H1 (cell line): ENCODE results near the gene F10. TPM values are rescaled to one million over a fixed set of nuclear protein-coding genes. Genes with fewer than 3 reads are reported as not detected.

Experiments
- CTCF ChIA-PET: fragments of 300-600 bp; sonication (Branson Sonifier 250); formaldehyde crosslinking; loops from one replicate; lab custom pipeline; 2021; ENCODE audit not compliant: partially characterized antibody; lab: Charles Lee
- POLR2A ChIA-PET: fragments of 300-600 bp; sonication (Branson Sonifier 250); formaldehyde crosslinking; loops from one replicate; lab custom pipeline; 2021; ENCODE audit warnings: inconsistent platforms; ENCODE audit not compliant: partially characterized antibody; lab: Charles Lee
- DNase-seq, 2 experiments: peaks; one replicate each; pipeline versions ENCODE4 v3.0.0 to v3.0.0-alpha.2; 2010 to 2022; ENCODE audit warnings: low spot score in 2 of 2, low read depth in 1 of 2, mixed read lengths in 1 of 2
- FAIRE-seq: peaks from 2 replicates; lab custom pipeline; 2011; peaks lifted over from hg19 to GRCh38; lab: Jason Lieb, UNC
- H2AFZ ChIP-seq: 2 replicates; pipeline ENCODE4 v1.8.1; 2012; ENCODE audit warnings: low read length, inconsistent platforms
- H2AK5ac ChIP-seq: 2 replicates; pipeline ENCODE4 v1.6.1; 2013; ENCODE audit warnings: low read depth, low read length
- H2BK120ac ChIP-seq: replicated peaks from 2 replicates; pipeline ENCODE3; 2013; ENCODE audit warnings: low read depth, low read length, inconsistent platforms
- H2BK12ac ChIP-seq: 2 replicates; pipeline ENCODE4 v1.6.1; 2013; ENCODE audit warnings: low read depth, low read length
- H2BK15ac ChIP-seq: 2 replicates; pipeline ENCODE4 v1.6.1; 2013; ENCODE audit warnings: low read length
- H2BK20ac ChIP-seq: 2 replicates; pipeline ENCODE4 v1.6.1; 2013; ENCODE audit warnings: low read length
- H2BK5ac ChIP-seq: 2 replicates; pipeline ENCODE4 v1.6.1; 2013; ENCODE audit warnings: low read depth, low read length
- H3K14ac ChIP-seq: 2 replicates; pipeline ENCODE4 v1.6.1; 2013; ENCODE audit warnings: inconsistent platforms; ENCODE audit not compliant: insufficient read length
- H3K18ac ChIP-seq: 2 replicates; pipeline ENCODE4 v1.6.1; 2013; ENCODE audit warnings: low read length; ENCODE audit errors: extremely low read depth
- H3K23ac ChIP-seq: 2 replicates; pipeline ENCODE4 v1.6.1; 2013; ENCODE audit warnings: inconsistent platforms; ENCODE audit not compliant: insufficient read length
- H3K23me2 ChIP-seq: 2 replicates; pipeline ENCODE4 v1.6.1; 2013; ENCODE audit warnings: low read depth, low read length
- H3K27ac ChIP-seq: 2 replicates; pipeline ENCODE4 v1.6.1; 2011; ENCODE audit warnings: low read depth, low read length, inconsistent platforms
- H3K27me3 ChIP-seq, 4 experiments: replicated peaks in 1 of 4; 1 replicate in 1 of 4; 2 replicates in 3 of 4; pipeline versions ENCODE4 v1.6.1 to v1.8.1; 2011 to 2013; ENCODE audit warnings: low read length in 3 of 4, mild to moderate bottlenecking in 3 of 4, inconsistent platforms in 2 of 4, mixed read lengths in 2 of 4, moderate library complexity in 1 of 4; ENCODE audit not compliant: control insufficient read depth in 3 of 4, insufficient read depth in 3 of 4; ENCODE audit errors: extremely low read depth in 1 of 4
- H3K36me3 ChIP-seq, 4 experiments: 2 replicates each; pipeline versions ENCODE4 v1.6.1 to v1.8.1; 2011 to 2013; ENCODE audit warnings: mild to moderate bottlenecking in 4 of 4, low read length in 3 of 4, moderate library complexity in 2 of 4, control low read depth in 1 of 4, inconsistent platforms in 1 of 4; ENCODE audit not compliant: insufficient read depth in 4 of 4, control insufficient read depth in 2 of 4
- H3K4ac ChIP-seq: replicated peaks from 2 replicates; pipeline ENCODE3; 2013; ENCODE audit warnings: low read length, low read depth, mixed read lengths, inconsistent platforms; ENCODE audit not compliant: insufficient read length
- H3K4me1 ChIP-seq, 4 experiments: replicated peaks in 1 of 4; 1 replicate in 1 of 4; 2 replicates in 3 of 4; pipeline versions ENCODE4 v1.6.1 to v1.8.1; 2011 to 2013; ENCODE audit warnings: low read length in 3 of 4, inconsistent platforms in 2 of 4, mixed read lengths in 1 of 4; ENCODE audit not compliant: insufficient read depth in 4 of 4, control insufficient read depth in 3 of 4
- H3K4me2 ChIP-seq, 2 experiments: 2 replicates each; pipeline versions ENCODE4 v1.6.1 to v1.8.1; 2011 to 2013; ENCODE audit warnings: low read depth in 2 of 2, low read length in 2 of 2, control low read depth in 1 of 2, inconsistent platforms in 1 of 2, mild to moderate bottlenecking in 1 of 2; ENCODE audit not compliant: insufficient read depth in 1 of 2
- H3K4me3 ChIP-seq, 4 experiments: fragments of 200-600, 300-600 bp in 1 of 4; sonication (generic), shearing (Covaris generic), sonication (Bioruptor Twin) in 1 of 4; 2 replicates each; pipeline versions ENCODE4 v1.5.1 to v1.8.1; 2011 to 2016; ENCODE audit warnings: low read length in 4 of 4, low read depth in 3 of 4, control low read depth in 2 of 4, inconsistent platforms in 2 of 4, mild to moderate bottlenecking in 2 of 4, mixed read lengths in 1 of 4, moderate library complexity in 1 of 4; ENCODE audit not compliant: insufficient read depth in 2 of 4; ENCODE audit errors: extremely low read depth in 1 of 4
- H3K56ac ChIP-seq: replicated peaks from 2 replicates; pipeline ENCODE3; 2013; ENCODE audit warnings: low read depth, mild to moderate bottlenecking, mixed read lengths, low read length, inconsistent platforms; ENCODE audit not compliant: insufficient read length
- H3K79me1 ChIP-seq: 2 replicates; pipeline ENCODE4 v1.6.1; 2013; ENCODE audit warnings: low read depth, low read length, control low read depth
- H3K79me2 ChIP-seq, 2 experiments: 2 replicates each; pipeline versions ENCODE4 v1.6.1 to v1.8.1; 2012 to 2013; ENCODE audit warnings: low read length in 2 of 2, mild to moderate bottlenecking in 2 of 2, inconsistent platforms in 1 of 2; ENCODE audit not compliant: insufficient read depth in 2 of 2, control insufficient read depth in 1 of 2
- H3K9ac ChIP-seq, 4 experiments: replicated peaks in 1 of 4; 1 replicate in 1 of 4; 2 replicates in 3 of 4; pipeline versions ENCODE4 v1.6.1 to v1.8.1; 2011 to 2013; ENCODE audit warnings: low read depth in 3 of 4, low read length in 3 of 4, control low read depth in 2 of 4, mild to moderate bottlenecking in 2 of 4, moderate library complexity in 2 of 4, inconsistent platforms in 1 of 4; ENCODE audit errors: extremely low read depth in 1 of 4
- H3K9me3 ChIP-seq, 2 experiments: 2 replicates each; pipeline versions ENCODE4 v1.6.1 to v1.8.1; 2012 to 2013; ENCODE audit warnings: mild to moderate bottlenecking in 2 of 2, moderate library complexity in 2 of 2, control low read depth in 1 of 2, inconsistent platforms in 1 of 2, low read depth in 1 of 2, low read length in 1 of 2, mixed read lengths in 1 of 2; ENCODE audit not compliant: insufficient read depth in 2 of 2
- H4K20me1 ChIP-seq, 2 experiments: replicated peaks in 1 of 2; 2 replicates each; pipeline versions ENCODE3 to v1.8.1; 2011 to 2013; ENCODE audit warnings: inconsistent platforms in 2 of 2, low read length in 2 of 2, mild to moderate bottlenecking in 1 of 2; ENCODE audit not compliant: insufficient read depth in 2 of 2, control insufficient read depth in 1 of 2
- H4K5ac ChIP-seq: 2 replicates; pipeline ENCODE4 v1.6.1; 2013; ENCODE audit warnings: low read length, low read depth, mixed read lengths, inconsistent platforms; ENCODE audit not compliant: insufficient read length
- H4K8ac ChIP-seq: 2 replicates; pipeline ENCODE4 v1.8.0; 2013; ENCODE audit warnings: mild to moderate bottlenecking, moderate library complexity, low read length, inconsistent platforms; ENCODE audit not compliant: insufficient read depth; ENCODE audit errors: extremely low read depth
- H4K91ac ChIP-seq: replicated peaks from 2 replicates; pipeline ENCODE3; 2013; ENCODE audit warnings: low read length, mixed read lengths, inconsistent platforms; ENCODE audit not compliant: insufficient read length
- ATF2 ChIP-seq: IDR thresholded peaks from 2 replicates; pipeline ENCODE4 v1.6.1; 2012; ENCODE audit warnings: low read length, inconsistent platforms
- BCL11A ChIP-seq, 2 experiments: IDR thresholded peaks; one replicate each; pipeline ENCODE4 v1.6.1; 2011; ENCODE audit warnings: low read depth in 2 of 2, low read length in 2 of 2, mild to moderate bottlenecking in 2 of 2
- E2F6 ChIP-seq: IDR thresholded peaks from 2 replicates; pipeline ENCODE4 v1.6.1; 2012; ENCODE audit warnings: inconsistent platforms
- GTF2F1 ChIP-seq: IDR thresholded peaks from 2 replicates; pipeline ENCODE4 v1.6.1; 2012; ENCODE audit warnings: low read depth, low read length, improper control_type of control experiment, borderline replicate concordance
- HDAC6 ChIP-seq: IDR thresholded peaks from one replicate; pipeline ENCODE4 v1.7.1; 2012; ENCODE audit warnings: low read depth, mild to moderate bottlenecking, inconsistent platforms, low read length, moderate library complexity
- RNF2 ChIP-seq: fragments of 200-900, 300-1000 bp; sonication (generic); IDR thresholded peaks from 2 replicates; pipeline ENCODE4 v1.7.1; 2016; ENCODE audit warnings: borderline replicate concordance, low read depth, mild to moderate bottlenecking, antibody characterized with exemption, low read length; ENCODE audit not compliant: poor library complexity, severe bottlenecking; ENCODE audit errors: missing control alignments
- SAP30 ChIP-seq: fragments of 300-600 bp; sonication (generic); IDR thresholded peaks from 2 replicates; pipeline ENCODE4 v1.7.1; 2012; ENCODE audit warnings: low read length, moderate library complexity, mild to moderate bottlenecking, inconsistent platforms; ENCODE audit not compliant: insufficient read depth, insufficient replicate concordance
- SP4 ChIP-seq: IDR thresholded peaks from 2 replicates; pipeline ENCODE4 v1.6.1; 2012; ENCODE audit warnings: low read length, inconsistent platforms
- SUZ12 ChIP-seq: fragments of 200-600 bp; sonication (generic); IDR thresholded peaks from 2 replicates; pipeline ENCODE4 v1.6.1; 2012; ENCODE audit warnings: mild to moderate bottlenecking, inconsistent platforms, low read length, moderate library complexity, mixed read lengths
- TAF7 ChIP-seq: optimal IDR thresholded peaks from 2 replicates; pipeline ENCODE3; 2011; ENCODE audit warnings: low read depth, mild to moderate bottlenecking, inconsistent platforms, low read length, moderate library complexity, borderline replicate concordance
- WGBS, 2 experiments: shearing (Covaris generic) in 1 of 2; methylation state at CpG; one replicate each; pipeline versions ENCODE4 v1.1.6 to v1.1.7; 2013 to 2015; ENCODE audit warnings: low lambda C conversion rate in 2 of 2, mixed read lengths in 2 of 2, inconsistent platforms in 1 of 2, low coverage in 1 of 2, missing lambda C conversion rate in 1 of 2; ENCODE audit not compliant: insufficient replicate concordance in 2 of 2, insufficient coverage in 1 of 2, insufficient read length in 1 of 2; ENCODE audit errors: extremely low coverage in 1 of 2, missing lambda C conversion rate in 1 of 2; 5-methylcytosine and 5-hydroxymethylcytosine counted together
- polyA plus RNA-seq, 7 experiments: library from polyadenylated mRNA; depleted of rRNA in 3 of 7; stranded (reverse) in 5 of 7; unstranded in 2 of 7; fragments of >200 nt in 5 of 7; fragments of 200-250 nt in 2 of 7; gene quantifications; 1 replicate in 5 of 7; 2 replicates in 1 of 7; 4 replicates in 1 of 7; pipeline versions ENCODE4 v1.2.1 to v1.2.3, GENCODE V29; 2011 to 2013; ENCODE audit warnings: missing spikeins in 2 of 7, mixed read lengths in 2 of 7
- total RNA-seq: library from RNA; stranded (reverse); fragmentation: NEBNext Ultra II Directional; extraction: Animal tissue kit (Norgen Biotek cat#: 25700); gene quantifications from 2 replicates; pipeline ENCODE4 v1.2.1, GENCODE V29; 2021

The F10 gene
- total and polyA plus RNA-seq, 2 of the 8 experiments (the other 6 are each of a cell fraction or from before 2014, with no cell fraction given): 2.0 to 4.2 TPM

DNA sequence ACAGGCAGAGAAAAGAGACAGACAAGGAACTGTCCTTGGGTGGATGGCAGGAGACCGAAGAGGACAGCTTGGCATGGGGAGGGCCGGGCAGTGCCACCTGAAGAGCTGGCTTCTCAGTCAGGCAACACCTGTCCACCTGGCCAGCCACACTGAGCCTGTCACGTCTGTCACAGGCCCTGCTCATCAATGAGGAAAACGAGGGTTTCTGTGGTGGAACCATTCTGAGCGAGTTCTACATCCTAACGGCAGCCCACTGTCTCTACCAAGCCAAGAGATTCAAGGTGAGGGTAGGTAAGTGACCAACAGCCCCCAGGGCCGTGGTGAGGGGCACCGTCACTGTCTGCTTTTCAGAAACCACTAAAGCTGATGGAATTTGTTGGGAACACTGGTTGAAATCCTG, 24.6 kb downstream of the F10 start:
- Histone ChIP-seq H2BK120ac (no peak overlapping the region), H3K23me2 (no peaks in the 10 kb centered on the region), H3K4me1 (peaks cover 0 to under 1% (median 0%) of the 10 kb centered on the region in 4 experiments; a peak in 2 of 7 replicates), H2AFZ (no peak overlapping the region), H3K27ac (no peak overlapping the region), H3K14ac (no peak overlapping the region), H4K8ac (no peak overlapping the region; the same call in 1 of the 2 replicates), H3K9me3 (no peaks in the 10 kb centered on the region), H3K79me2 (no peaks in the 10 kb centered on the region), H2BK12ac (no peak overlapping the region), H3K9ac (no peak overlapping the region), H4K91ac (no peak overlapping the region), H2BK5ac (no peak overlapping the region), H4K5ac (no peak overlapping the region), H3K56ac (no peak overlapping the region), H3K23ac (no peak overlapping the region), H3K4ac (no peak overlapping the region), H3K18ac (no peak overlapping the region), H2BK20ac (no peak overlapping the region), H3K4me2 (no peak overlapping the region), H3K36me3 (no peaks in the 10 kb centered on the region), H3K27me3 (peaks cover 2 to 8% (median 7%) of the 10 kb centered on the region in 4 experiments; a peak in 6 of 7 replicates), H2BK15ac (no peak overlapping the region), H2AK5ac (no peak overlapping the region), H4K20me1 (no peaks in the 10 kb centered on the region), H3K4me3 (no peak overlapping the region), H3K79me1 (no peaks in the 10 kb centered on the region)
- 91% methylated on average over 8 of the region's 8 CpGs; no CpG with 5 or more reads in 1 of the 2 experiments for WGBS, 2 experiments
- POLR2A ChIA-PET: no interaction called here
- CTCF ChIA-PET: interaction anchor here (0.9 to 2.9 kb wide), 6 partner anchors 15 to 218 kb away, joined by 3 to 9 read pairs (median 5); no protein-coding TSS in a partner anchor
- DNase-seq (no peak), FAIRE-seq (no peak)
- no peak for TF ChIP-seq GTF2F1
- TF ChIP-seq RNF2: no peak
- TF ChIP-seq ATF2: no peak
- no peak for TF ChIP-seq BCL11A (IDR thresholded peaks at IDR 0.05; ENCODE audit: low read depth in 2 of 2, low read length in 2 of 2)
- no peak for TF ChIP-seq E2F6
- TF ChIP-seq SUZ12: no peak
- TF ChIP-seq TAF7: no peak
- no peak for TF ChIP-seq SP4
- TF ChIP-seq SAP30: no peak
- no peak for TF ChIP-seq HDAC6
